Measurements from ENCODE around the gene CRY2.

CRY2 gene

GRCh38 chr11:45924036-45924915 lies 77.0 kb downstream of the CRY2 start:
- H3K4me3 ChIP-seq (ENCODE audit: low read depth, low read length) = no peak overlapping the region
- DNase-seq (ENCODE audit: low read depth) = no peak
- no peak for TF ChIP-seq CTCF (IDR thresholded peaks at IDR 0.05; ENCODE audit: control insufficient read depth, extremely low read depth, insufficient read depth)

GRCh38 chr11:45924927-45925326 lies 77.7 kb downstream of the CRY2 start:
- no peak overlapping the region for H3K4me3 ChIP-seq (ENCODE audit: low read depth, low read length)
- no peak for DNase-seq (ENCODE audit: low read depth)
- no peak for TF ChIP-seq CTCF (IDR thresholded peaks at IDR 0.05; ENCODE audit: control insufficient read depth, extremely low read depth, insufficient read depth)

GRCh38 chr11:45925550-45925949 lies 78.3 kb downstream of the CRY2 start:
- H3K4me3 ChIP-seq (ENCODE audit: low read depth, low read length) = no peak overlapping the region
- DNase-seq (ENCODE audit: low read depth) = no peak
- TF ChIP-seq CTCF (IDR thresholded peaks at IDR 0.05; ENCODE audit: control insufficient read depth, extremely low read depth, insufficient read depth) = no peak

GRCh38 chr11:45926001-45926401 lies 78.7 kb downstream of the CRY2 start:
- TF ChIP-seq CTCF (IDR thresholded peaks at IDR 0.05; ENCODE audit: control insufficient read depth, extremely low read depth, insufficient read depth) = no peak
- H3K4me3 ChIP-seq (ENCODE audit: low read depth, low read length) = no peak overlapping the region
- DNase-seq (ENCODE audit: low read depth) = no peak

GRCh38 chr11:45926536-45927331 lies 79.5 kb downstream of the CRY2 start:
- no peak overlapping the region for H3K4me3 ChIP-seq (ENCODE audit: low read depth, low read length)
- no peak for DNase-seq (ENCODE audit: low read depth)
- no peak for TF ChIP-seq CTCF (IDR thresholded peaks at IDR 0.05; ENCODE audit: control insufficient read depth, extremely low read depth, insufficient read depth)

- no peak for DNase-seq (ENCODE audit: low read depth)
- H3K4me3 ChIP-seq (ENCODE audit: low read depth, low read length) = no peak overlapping the region
- no peak for TF ChIP-seq CTCF (IDR thresholded peaks at IDR 0.05; ENCODE audit: control insufficient read depth, extremely low read depth, insufficient read depth)
Measured at GRCh38 chr11:45927332-45927683, 80.0 kb downstream of the CRY2 start.
